A673 (cell line): ENCODE measurements around the gene TEX22. TPM values are rescaled to one million over a fixed set of nuclear protein-coding genes. Genes with fewer than 3 reads are reported as not detected.

Experiments used
- BruUV-seq: library from RNA; stranded (reverse); fragments of 400-500 nt; replicated peaks from 2 replicates; lab custom pipeline; 2021; lab: Mats Ljungman, UMichigan
- CTCF ChIA-PET: fragments of 300-600 bp; sonication (Branson Sonifier 250); formaldehyde crosslinking; loops from one replicate; lab custom pipeline; 2022; ENCODE audit warnings: antibody characterized with exemption; lab: Charles Lee
- POLR2A ChIA-PET: fragments of 300-600 bp; sonication (Branson Sonifier 250); formaldehyde crosslinking; loops from one replicate; lab custom pipeline; 2022; ENCODE audit warnings: antibody characterized with exemption; ENCODE audit not compliant: low non-redundant PET; lab: Charles Lee
- DNase-seq: peaks from one replicate; pipeline ENCODE4 v3.0.0-alpha.2; 2015; ENCODE audit warnings: low spot score
- H3K27ac ChIP-seq: fragments of 200-600 bp; sonication (generic); 2 replicates; pipeline ENCODE4 v1.5.1; 2016; ENCODE audit warnings: mixed run types, low read depth, mild to moderate bottlenecking, mixed read lengths, antibody characterized with exemption, low read length; ENCODE audit not compliant: poor library complexity, severe bottlenecking
- H3K27me3 ChIP-seq: fragments of 200-600 bp; sonication (generic); replicated peaks from 2 replicates; pipeline ENCODE4 v1.6.1; 2017; ENCODE audit warnings: mixed run types, low read depth, mild to moderate bottlenecking, mixed read lengths, antibody characterized with exemption, low read length; ENCODE audit not compliant: insufficient read depth, poor library complexity
- H3K36me3 ChIP-seq: fragments of 200-600 bp; sonication (generic); 2 replicates; pipeline ENCODE4 v1.6.1; 2016; ENCODE audit warnings: mixed run types, mild to moderate bottlenecking, mixed read lengths, antibody characterized with exemption, low read length; ENCODE audit not compliant: insufficient read depth, poor library complexity, severe bottlenecking
- H3K4me1 ChIP-seq: fragments of 200-600 bp; sonication (generic); 2 replicates; pipeline ENCODE4 v1.6.1; 2017; ENCODE audit warnings: mixed run types, mild to moderate bottlenecking, mixed read lengths, antibody characterized with exemption, low read length; ENCODE audit not compliant: insufficient read depth, poor library complexity, severe bottlenecking
- H3K4me3 ChIP-seq: fragments of 200-600 bp; sonication (generic); 2 replicates; pipeline ENCODE4 v1.5.1; 2016; ENCODE audit warnings: low read depth, mixed run types, mild to moderate bottlenecking, mixed read lengths, low read length; ENCODE audit not compliant: poor library complexity, severe bottlenecking
- H3K9me3 ChIP-seq: fragments of 200-600 bp; sonication (generic); 2 replicates; pipeline ENCODE4 v1.6.1; 2016; ENCODE audit warnings: mixed run types, low read depth, mild to moderate bottlenecking, mixed read lengths, antibody characterized with exemption, low read length; ENCODE audit not compliant: poor library complexity, severe bottlenecking
- CTCF ChIP-seq: fragments of 300-800, 200-600 bp; sonication (generic); conservative IDR thresholded peaks from 2 replicates; pipeline ENCODE4 v1.5.1; 2017; ENCODE audit warnings: low read depth, mild to moderate bottlenecking, antibody characterized with exemption, low read length, moderate library complexity, mixed read lengths
- EZH2 ChIP-seq: fragments of 200-600 bp; sonication (generic); IDR thresholded peaks from 2 replicates; pipeline ENCODE4 v1.6.1; 2017; ENCODE audit warnings: borderline replicate concordance, low read depth, mild to moderate bottlenecking, mixed read lengths, antibody characterized with exemption, low read length; ENCODE audit not compliant: poor library complexity, severe bottlenecking
- intact Hi-C: fragments of 100-400 bp; cut with micrococcal nuclease; formaldehyde crosslinking; loops from one replicate; pipeline ENCODE4 v1.10.0; 2022; ENCODE audit not compliant: unreplicated experiment
- total RNA-seq: library from RNA; stranded (reverse); gene quantifications from 2 replicates; pipeline ENCODE4 v1.2.3, GENCODE V29; 2021

TEX22 gene
- total RNA-seq, 1 experiment from 2014 or later = 2.7 TPM

- H3K36me3 ChIP-seq = no peaks in the 10 kb centered on the region
- no peaks in the 10 kb centered on the region for H3K27me3 ChIP-seq
- no peaks in the 10 kb centered on the region for H3K9me3 ChIP-seq
- CTCF ChIA-PET = interaction anchor here (1.4 kb wide), 1 partner anchor 121 kb away, joined by 3 read pairs; no protein-coding TSS in a partner anchor
- intact Hi-C loops = no loop called here
- no peak for DNase-seq
- POLR2A ChIA-PET = no interaction called here
- H3K4me1 ChIP-seq = peaks cover 10% of the 10 kb centered on the region
- no TSS peak for BruUV-seq
- H3K27ac ChIP-seq = no peak overlapping the region
- TF ChIP-seq CTCF (no peak), EZH2 (no peak)
- H3K4me3 ChIP-seq = no peak overlapping the region
Measured at GRCh38 chr14:105368426-105368825, 29.9 kb upstream of the TEX22 start.

- ChIA-PET CTCF (interaction anchor here (1.4 kb wide), 1 partner anchor 121 kb away, joined by 3 read pairs; no protein-coding TSS in a partner anchor), POLR2A (no interaction called here)
- Histone ChIP-seq H3K27ac (no peak overlapping the region), H3K4me1 (peaks cover 10% of the 10 kb centered on the region), H3K36me3 (no peaks in the 10 kb centered on the region), H3K4me3 (no peak overlapping the region), H3K9me3 (no peaks in the 10 kb centered on the region), H3K27me3 (no peaks in the 10 kb centered on the region)
- intact Hi-C loops = no loop called here
- BruUV-seq = no TSS peak
- no peak for DNase-seq
- no peak for TF ChIP-seq EZH2
- TF ChIP-seq CTCF = no peak
Measured at GRCh38 chr14:105368910-105369652, 29.3 kb upstream of the TEX22 start.

GRCh38 chr14:105369653-105370040, 28.7 kb upstream of the TEX22 start:
- BruUV-seq = no TSS peak
- Histone ChIP-seq H3K27ac (no peak overlapping the region), H3K4me3 (no peak overlapping the region), H3K9me3 (no peaks in the 10 kb centered on the region), H3K36me3 (no peaks in the 10 kb centered on the region), H3K27me3 (no peaks in the 10 kb centered on the region), H3K4me1 (peaks cover 8% of the 10 kb centered on the region)
- intact Hi-C loops = loop anchor here (5.0 kb wide), 1 partner anchor 158 kb away; the partner anchor contains the start of gene TMEM121
- CTCF ChIA-PET = interaction anchor here (1.8 kb wide), 1 partner anchor 120 kb away, joined by 34 read pairs; no protein-coding TSS in a partner anchor
- DNase-seq = no peak
- POLR2A ChIA-PET = no interaction called here
- TF ChIP-seq EZH2 (no peak), CTCF (no peak)
